Caco-2 (cell line): ENCODE results near the gene GSTO1. TPM values are rescaled to one million over a fixed set of nuclear protein-coding genes. Genes with fewer than 3 reads are reported as not detected.

ENCODE experiments used
- BruUV-seq: library from RNA; stranded (reverse); fragments of 400-500 nt; replicated peaks from 2 replicates; lab custom pipeline; 2021; lab: Mats Ljungman, UMichigan
- CTCF ChIA-PET: fragments of 300-600 bp; sonication (Branson Sonifier 250); formaldehyde crosslinking; loops from one replicate; lab custom pipeline; 2022; ENCODE audit warnings: antibody characterized with exemption; lab: Charles Lee
- POLR2A ChIA-PET: fragments of 300-600 bp; sonication (Branson Sonifier 250); formaldehyde crosslinking; loops from one replicate; lab custom pipeline; 2022; ENCODE audit warnings: antibody characterized with exemption; lab: Charles Lee
- DNase-seq, 2 experiments: peaks; one replicate each; pipeline versions ENCODE4 v3.0.0 to v3.0.0-alpha.2; 2020 to 2022
- H3K27me3 ChIP-seq: replicated peaks from 2 replicates; pipeline ENCODE4 v1.6.0; 2011; ENCODE audit warnings: low read length; ENCODE audit not compliant: control insufficient read depth, insufficient read depth
- H3K36me3 ChIP-seq: 2 replicates; pipeline ENCODE4 v1.5.1; 2011; ENCODE audit warnings: low read length; ENCODE audit not compliant: control insufficient read depth, insufficient read depth
- H3K4me1 ChIP-seq: fragments of 250-450 bp; sonication (Bioruptor Pico); 2 replicates; pipeline ENCODE4 v1.5.1; 2020; ENCODE audit warnings: mild to moderate bottlenecking
- H3K4me3 ChIP-seq: 2 replicates; pipeline ENCODE4 v1.5.1; 2011; ENCODE audit warnings: low read depth, mild to moderate bottlenecking, control low read depth, low read length
- H3K9me3 ChIP-seq: fragments of 250-450 bp; sonication (Bioruptor Pico); 2 replicates; pipeline ENCODE4 v1.5.1; 2020; ENCODE audit warnings: mild to moderate bottlenecking, moderate library complexity
- H3K27ac Mint-ChIP-seq: one replicate; pipeline ENCODE4 v1.8.0; 2022; ENCODE audit warnings: mixed read lengths; ENCODE audit not compliant: unreplicated experiment
- H3K27me3 Mint-ChIP-seq: one replicate; pipeline ENCODE4 v1.8.0; 2022; ENCODE audit warnings: mixed read lengths; ENCODE audit not compliant: insufficient read depth, unreplicated experiment
- H3K36me3 Mint-ChIP-seq: one replicate; pipeline ENCODE4 v1.8.0; 2022; ENCODE audit warnings: mild to moderate bottlenecking, mixed read lengths; ENCODE audit not compliant: insufficient read depth, unreplicated experiment
- H3K4me1 Mint-ChIP-seq: one replicate; pipeline ENCODE4 v1.8.0; 2022; ENCODE audit warnings: low read depth, mixed read lengths; ENCODE audit not compliant: unreplicated experiment
- H3K4me3 Mint-ChIP-seq: one replicate; pipeline ENCODE4 v1.8.0; 2022; ENCODE audit warnings: mild to moderate bottlenecking, moderate library complexity, mixed read lengths; ENCODE audit not compliant: unreplicated experiment
- H3K9me3 Mint-ChIP-seq: one replicate; pipeline ENCODE4 v1.8.0; 2022; ENCODE audit warnings: mixed read lengths; ENCODE audit not compliant: unreplicated experiment
- CTCF ChIP-seq, 2 experiments: fragments of 200-600 bp in 1 of 2; IDR thresholded peaks; 1 replicate in 1 of 2; 2 replicates in 1 of 2; pipeline versions ENCODE4 v1.5.1 to v1.8.0; 2011 to 2022; ENCODE audit warnings: antibody characterized with exemption in 1 of 2, control low read depth in 1 of 2, inconsistent platforms in 1 of 2, low read depth in 1 of 2, low read length in 1 of 2, mild to moderate bottlenecking in 1 of 2, moderate library complexity in 1 of 2; ENCODE audit not compliant: insufficient read depth in 1 of 2, severe bottlenecking in 1 of 2, unreplicated experiment in 1 of 2
- intact Hi-C: fragments of 100-400 bp; cut with micrococcal nuclease; formaldehyde crosslinking; loops from one replicate; pipeline ENCODE4 v1.10.0; 2022; ENCODE audit not compliant: unreplicated experiment
- total RNA-seq: library from RNA; stranded (reverse); gene quantifications from 2 replicates; pipeline ENCODE4 v1.2.3, GENCODE V29; 2022

The GSTO1 gene
- total RNA-seq, 1 experiment from 2014 or later = 167 TPM

- ChIA-PET CTCF (no interaction called here), POLR2A (no interaction called here)
- DNase-seq = peak in 1 of 2 experiments; percentile 54
- H3K27ac Mint-ChIP-seq = no peak overlapping the region
- no TSS peak for BruUV-seq
- Histone ChIP-seq H3K4me1 (no peaks in the 10 kb centered on the region), H3K4me3 (no peak overlapping the region), H3K27me3 (no peaks in the 10 kb centered on the region), H3K36me3 (no peaks in the 10 kb centered on the region), H3K9me3 (no peaks in the 10 kb centered on the region)
- no peaks in the 10 kb centered on the region for H3K4me1 Mint-ChIP-seq
- no peaks in the 10 kb centered on the region for H3K36me3 Mint-ChIP-seq
- H3K4me3 Mint-ChIP-seq = no peak overlapping the region
- intact Hi-C loops = loop anchor here (1.0 to 10.0 kb wide), 5 partner anchors 72 to 321 kb away; partner anchors contain the start of gene SFR1
- TF ChIP-seq CTCF (IDR thresholded peaks at IDR 0.05; ENCODE audit: insufficient read depth in 1 of 2, low read depth in 1 of 2, low read length in 1 of 2, severe bottlenecking in 1 of 2, unreplicated experiment in 1 of 2) = peak; percentile 75 to 76
- H3K9me3 Mint-ChIP-seq = no peaks in the 10 kb centered on the region
- no peaks in the 10 kb centered on the region for H3K27me3 Mint-ChIP-seq
Observed at GRCh38 chr10:104209575-104210198, 45.0 kb upstream of the GSTO1 start.

- no peaks in the 10 kb centered on the region for H3K9me3 ChIP-seq
- Mint-ChIP-seq H3K27ac (no peak overlapping the region), H3K4me3 (no peak overlapping the region), H3K36me3 (no peaks in the 10 kb centered on the region), H3K9me3 (no peaks in the 10 kb centered on the region), H3K27me3 (no peaks in the 10 kb centered on the region), H3K4me1 (no peaks in the 10 kb centered on the region)
- TF ChIP-seq CTCF (IDR thresholded peaks at IDR 0.05; ENCODE audit: insufficient read depth in 1 of 2, low read depth in 1 of 2, low read length in 1 of 2, severe bottlenecking in 1 of 2, unreplicated experiment in 1 of 2) = no peak
- intact Hi-C loops = no loop called here
- peaks cover 20% of the 10 kb centered on the region for H3K4me1 ChIP-seq
- no peaks in the 10 kb centered on the region for H3K27me3 ChIP-seq
- H3K4me3 ChIP-seq = no peak overlapping the region
- ChIA-PET CTCF (no interaction called here), POLR2A (no interaction called here)
- no peaks in the 10 kb centered on the region for H3K36me3 ChIP-seq
- BruUV-seq = no TSS peak
- DNase-seq = no peak
Observed at GRCh38 chr10:104216631-104217030, 38.1 kb upstream of the GSTO1 start.

- Histone ChIP-seq H3K36me3 (no peaks in the 10 kb centered on the region), H3K4me1 (peaks cover 20% of the 10 kb centered on the region), H3K27me3 (no peaks in the 10 kb centered on the region), H3K9me3 (no peaks in the 10 kb centered on the region), H3K4me3 (no peak overlapping the region)
- H3K27ac Mint-ChIP-seq = no peak overlapping the region
- BruUV-seq = no TSS peak
- ChIA-PET CTCF (no interaction called here), POLR2A (no interaction called here)
- H3K4me1 Mint-ChIP-seq = no peaks in the 10 kb centered on the region
- H3K4me3 Mint-ChIP-seq = no peak overlapping the region
- no peaks in the 10 kb centered on the region for H3K36me3 Mint-ChIP-seq
- TF ChIP-seq CTCF (IDR thresholded peaks at IDR 0.05; ENCODE audit: insufficient read depth in 1 of 2, low read depth in 1 of 2, low read length in 1 of 2, severe bottlenecking in 1 of 2, unreplicated experiment in 1 of 2) = no peak
- intact Hi-C loops = no loop called here
- DNase-seq = no peak
- no peaks in the 10 kb centered on the region for H3K9me3 Mint-ChIP-seq
- H3K27me3 Mint-ChIP-seq = no peaks in the 10 kb centered on the region
Observed at GRCh38 chr10:104218751-104219150, 35.9 kb upstream of the GSTO1 start.
